ENCODE data around the gene FANCE. TPM values are rescaled to one million over a fixed set of nuclear protein-coding genes. Genes with fewer than 3 reads are reported as not detected.

The FANCE gene
- polyA plus RNA-seq, 2 of the 4 experiments (the other 2 are of a cell fraction): 3.1 to 3.5 TPM

- no peak overlapping the region for H3K4me3 ChIP-seq
- no peaks in the 10 kb centered on the region for H3K4me1 ChIP-seq
- no peak overlapping the region for H3K27ac ChIP-seq
- H3K4me2 ChIP-seq: no peak overlapping the region
- POLR2A ChIA-PET: no interaction called here
- CTCF ChIA-PET: no interaction called here
- no peak for FAIRE-seq
- H3K9me3 ChIP-seq: no peaks in the 10 kb centered on the region
- ATAC-seq: peak; percentile 24 to 46; a peak in 3 of 6 replicates
- 23% methylated on average over 3 of the region's 3 CpGs for WGBS (ENCODE audit: missing lambda C conversion rate)
- DNase-seq (ENCODE audit: low read depth in 1 of 2, low spot score in 1 of 2): no peak
- TF ChIP-seq GATA3 (IDR thresholded peaks at IDR 0.05; ENCODE audit: borderline replicate concordance): no peak
- TF ChIP-seq NR3C1 (IDR thresholded peaks at IDR 0.05): no peak
- no peak for TF ChIP-seq USF2 (IDR thresholded peaks at IDR 0.05)
- no peak for TF ChIP-seq POLR2A (IDR thresholded peaks at IDR 0.05; ENCODE audit: low read length)
- no peak for TF ChIP-seq RARB (CRISPR knock-in tag; IDR thresholded peaks at IDR 0.05)
- no peak for TF ChIP-seq ZNF302 (CRISPR knock-in tag; IDR thresholded peaks at IDR 0.05)
- no peak for TF ChIP-seq FOSL2 (IDR thresholded peaks at IDR 0.05)
- TF ChIP-seq FOSL2 (CRISPR knock-in tag; IDR thresholded peaks at IDR 0.05): no peak
- TF ChIP-seq MYC (IDR thresholded peaks at IDR 0.05; ENCODE audit: borderline replicate concordance, low read length): no peak
- TF ChIP-seq KDM1A (IDR thresholded peaks at IDR 0.05; ENCODE audit: low read depth): no peak
- no peak for TF ChIP-seq JUNB (IDR thresholded peaks at IDR 0.05)
- no peak for TF ChIP-seq RAD21 (conservative IDR thresholded peaks at IDR 0.05 in 1 of 2, IDR thresholded peaks at IDR 0.05 in 1 of 2)
- TF ChIP-seq POLR2AphosphoS2 (conservative IDR thresholded peaks at IDR 0.05; ENCODE audit: low read length): no peak
- TF ChIP-seq CHD2 (IDR thresholded peaks at IDR 0.05; ENCODE audit: low read length, partially characterized antibody): no peak
- TF ChIP-seq ESRRA (IDR thresholded peaks at IDR 0.05; ENCODE audit: borderline replicate concordance, low read length): no peak
- TF ChIP-seq, protein P1, sequence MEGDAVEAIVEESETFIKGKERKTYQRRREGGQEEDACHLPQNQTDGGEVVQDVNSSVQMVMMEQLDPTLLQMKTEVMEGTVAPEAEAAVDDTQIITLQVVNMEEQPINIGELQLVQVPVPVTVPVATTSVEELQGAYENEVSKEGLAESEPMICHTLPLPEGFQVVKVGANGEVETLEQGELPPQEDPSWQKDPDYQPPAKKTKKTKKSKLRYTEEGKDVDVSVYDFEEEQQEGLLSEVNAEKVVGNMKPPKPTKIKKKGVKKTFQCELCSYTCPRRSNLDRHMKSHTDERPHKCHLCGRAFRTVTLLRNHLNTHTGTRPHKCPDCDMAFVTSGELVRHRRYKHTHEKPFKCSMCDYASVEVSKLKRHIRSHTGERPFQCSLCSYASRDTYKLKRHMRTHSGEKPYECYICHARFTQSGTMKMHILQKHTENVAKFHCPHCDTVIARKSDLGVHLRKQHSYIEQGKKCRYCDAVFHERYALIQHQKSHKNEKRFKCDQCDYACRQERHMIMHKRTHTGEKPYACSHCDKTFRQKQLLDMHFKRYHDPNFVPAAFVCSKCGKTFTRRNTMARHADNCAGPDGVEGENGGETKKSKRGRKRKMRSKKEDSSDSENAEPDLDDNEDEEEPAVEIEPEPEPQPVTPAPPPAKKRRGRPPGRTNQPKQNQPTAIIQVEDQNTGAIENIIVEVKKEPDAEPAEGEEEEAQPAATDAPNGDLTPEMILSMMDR (IDR thresholded peaks at IDR 0.05): no peak
- no peak for TF ChIP-seq TP53 (CRISPR knock-in tag; IDR thresholded peaks at IDR 0.05)
Measured at GRCh38 chr6:35439308-35439707, 12.8 kb upstream of the FANCE start.

DNA sequence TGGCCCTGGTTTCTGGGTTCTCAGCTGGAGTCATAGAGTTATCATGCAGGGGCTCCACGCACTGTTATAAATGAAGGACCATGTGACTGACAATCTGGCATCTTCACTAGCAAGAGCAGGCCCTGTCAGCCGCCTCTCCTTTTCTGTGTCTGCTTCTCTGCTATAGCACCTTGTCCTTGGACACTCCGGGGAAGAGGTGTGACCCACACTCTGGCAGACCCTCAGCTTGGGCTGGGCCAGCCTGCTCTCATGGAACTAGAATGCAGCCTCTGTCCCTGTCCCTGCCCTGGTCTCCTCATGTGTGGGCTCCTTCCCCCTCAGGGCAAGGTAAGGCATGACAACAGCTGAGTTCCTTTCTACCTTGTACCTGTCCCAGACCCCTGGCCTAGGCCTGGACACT, 10.9 kb upstream of the FANCE start:
- no peaks in the 10 kb centered on the region for H3K4me1 ChIP-seq
- POLR2A ChIA-PET: no interaction called here
- no peak for TF ChIP-seq RCOR1 (IDR thresholded peaks at IDR 0.05; ENCODE audit: low read depth, low read length)
- TF ChIP-seq HOXA7 (CRISPR knock-in tag; IDR thresholded peaks at IDR 0.05): no peak
- TF ChIP-seq EP300 (IDR thresholded peaks at IDR 0.05): no peak
- TF ChIP-seq CBX2 (IDR thresholded peaks at IDR 0.05; ENCODE audit: borderline replicate concordance, low read depth): no peak
- no peak for TF ChIP-seq BHLHE40 (IDR thresholded peaks at IDR 0.05; ENCODE audit: low read depth, low read length)
- TF ChIP-seq RFX5 (IDR thresholded peaks at IDR 0.05): no peak
- no peak for TF ChIP-seq ZSCAN20 (CRISPR knock-in tag; IDR thresholded peaks at IDR 0.05)
- TF ChIP-seq CEBPB (IDR thresholded peaks at IDR 0.05): no peak
- no peak for TF ChIP-seq HEYL (CRISPR knock-in tag; IDR thresholded peaks at IDR 0.05)
- TF ChIP-seq, protein P2, sequence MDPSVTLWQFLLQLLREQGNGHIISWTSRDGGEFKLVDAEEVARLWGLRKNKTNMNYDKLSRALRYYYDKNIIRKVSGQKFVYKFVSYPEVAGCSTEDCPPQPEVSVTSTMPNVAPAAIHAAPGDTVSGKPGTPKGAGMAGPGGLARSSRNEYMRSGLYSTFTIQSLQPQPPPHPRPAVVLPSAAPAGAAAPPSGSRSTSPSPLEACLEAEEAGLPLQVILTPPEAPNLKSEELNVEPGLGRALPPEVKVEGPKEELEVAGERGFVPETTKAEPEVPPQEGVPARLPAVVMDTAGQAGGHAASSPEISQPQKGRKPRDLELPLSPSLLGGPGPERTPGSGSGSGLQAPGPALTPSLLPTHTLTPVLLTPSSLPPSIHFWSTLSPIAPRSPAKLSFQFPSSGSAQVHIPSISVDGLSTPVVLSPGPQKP (IDR thresholded peaks at IDR 0.05; ENCODE audit: low read depth, low read length): no peak
- no peak for TF ChIP-seq MAX (IDR thresholded peaks at IDR 0.05)
- no peak for TF ChIP-seq FOXS1 (CRISPR knock-in tag; IDR thresholded peaks at IDR 0.05)
- no peak for TF ChIP-seq EHF (CRISPR knock-in tag; IDR thresholded peaks at IDR 0.05)
- no peak for TF ChIP-seq ESRRA (IDR thresholded peaks at IDR 0.05; ENCODE audit: borderline replicate concordance, low read length)
- no peak for TF ChIP-seq POLR2AphosphoS2 (conservative IDR thresholded peaks at IDR 0.05; ENCODE audit: low read length)
- TF ChIP-seq SREBF2 (IDR thresholded peaks at IDR 0.05): no peak
- TF ChIP-seq GATA3 (IDR thresholded peaks at IDR 0.05; ENCODE audit: borderline replicate concordance): no peak
- no peak for TF ChIP-seq MAFK (IDR thresholded peaks at IDR 0.05; ENCODE audit: partially characterized antibody)
- TF ChIP-seq SMC3 (IDR thresholded peaks at IDR 0.05): no peak
- no peak for TF ChIP-seq ZC3H11A (IDR thresholded peaks at IDR 0.05)
- no peak overlapping the region for H3K4me2 ChIP-seq
- H3K27ac ChIP-seq: no peak overlapping the region
- WGBS (ENCODE audit: missing lambda C conversion rate): 66% methylated on average over 3 of the region's 3 CpGs
- DNase-seq (ENCODE audit: low read depth in 1 of 2, low spot score in 1 of 2) (no peak), ATAC-seq (no peak), FAIRE-seq (no peak)
- H3K4me3 ChIP-seq: no peak overlapping the region
- CTCF ChIA-PET: interaction anchor here (1.1 to 1.7 kb wide), 3 partner anchors 8 to 14 kb away, joined by 3 to 4 read pairs (median 4); no protein-coding TSS in a partner anchor
- no peaks in the 10 kb centered on the region for H3K9me3 ChIP-seq

Data from A549 (cell line).